K562 (cell line): ENCODE data around the gene UMODL1. TPM values are rescaled to one million over a fixed set of nuclear protein-coding genes. Genes with fewer than 3 reads are reported as not detected.

ENCODE experiments used
- ATAC-seq: fragments of 200-7000 bp; cut with Tn5 transposase; 3 replicates; pipeline ENCODE4 v1.9.1; 2020; ENCODE audit warnings: moderate library complexity
- BruUV-seq: library from RNA; stranded (reverse); fragments of 400-500 nt; replicated peaks from 2 replicates; lab custom pipeline; 2021; lab: Mats Ljungman, UMichigan
- CTCF ChIA-PET: fragments of 300-600 bp; formaldehyde crosslinking; extraction: SDS; loops from one replicate; lab custom pipeline; 2021; ENCODE audit warnings: low intra/inter-chr PET ratio; lab: Yijun Ruan, JAX
- POLR2A ChIA-PET: fragments of 300-600, 350-650 bp; sonication (Branson Sonifier 250); formaldehyde crosslinking; extraction: SDS; loops from one replicate; lab custom pipeline; 2021; ENCODE audit warnings: antibody characterized with exemption, inconsistent platforms; lab: Yijun Ruan, JAX
- DNase-seq, 4 experiments: peaks; one replicate each; pipeline versions ENCODE4 v3.0.0 to v3.0.0-alpha.2; 2011 to 2018; ENCODE audit warnings: low spot score in 3 of 4, mixed read lengths in 3 of 4; ENCODE audit errors: extremely low read depth in 1 of 4
- FAIRE-seq: peaks from 2 replicates; lab custom pipeline; 2011; peaks lifted over from hg19 to GRCh38; lab: Jason Lieb, UNC
- H2AFZ ChIP-seq: 2 replicates; pipeline ENCODE4 v1.6.0; 2011; ENCODE audit warnings: low read depth, low read length, control low read depth, inconsistent platforms
- H3K27ac ChIP-seq: fragments of 200-600 bp; 3 replicates; pipeline ENCODE4 v1.8.0; 2011; ENCODE audit warnings: low read depth, mild to moderate bottlenecking, control low read depth, inconsistent platforms, low read length, moderate library complexity, mixed read lengths; ENCODE audit errors: extremely low read depth
- H3K27me3 ChIP-seq, 2 experiments: fragments of 300-600 bp in 1 of 2; 2 replicates in 1 of 2; 3 replicates in 1 of 2; pipeline versions ENCODE4 v1.6.0 to v1.8.0; 2011; ENCODE audit warnings: inconsistent platforms in 2 of 2, low read length in 2 of 2, mild to moderate bottlenecking in 1 of 2, mixed read lengths in 1 of 2, moderate library complexity in 1 of 2; ENCODE audit not compliant: control insufficient read depth in 2 of 2, insufficient read depth in 2 of 2
- H3K36me3 ChIP-seq: fragments of 300-600 bp; 3 replicates; pipeline ENCODE4 v1.8.0; 2011; ENCODE audit warnings: mild to moderate bottlenecking, low read length, inconsistent platforms; ENCODE audit not compliant: control insufficient read depth, insufficient read depth
- H3K4me1 ChIP-seq, 2 experiments: fragments of 200-600 bp in 1 of 2; replicated peaks in 1 of 2; 2 replicates in 1 of 2; 3 replicates in 1 of 2; pipeline versions ENCODE4 v1.5.1 to v1.8.0; 2011; ENCODE audit warnings: inconsistent platforms in 2 of 2, low read length in 2 of 2, mild to moderate bottlenecking in 1 of 2, mixed read lengths in 1 of 2, moderate library complexity in 1 of 2; ENCODE audit not compliant: control insufficient read depth in 2 of 2, insufficient read depth in 2 of 2
- H3K4me2 ChIP-seq: 2 replicates; pipeline ENCODE4 v1.6.1; 2011; ENCODE audit warnings: low read length, control low read depth, inconsistent platforms, mixed read lengths; ENCODE audit not compliant: insufficient read depth
- H3K4me3 ChIP-seq: fragments of 200-600 bp; sonication (generic), shearing (Covaris generic); 2 replicates; pipeline ENCODE4 v1.5.1; 2016; ENCODE audit warnings: control low read depth, inconsistent platforms
- H3K79me2 ChIP-seq: fragments of 200-600 bp; 3 replicates; pipeline ENCODE4 v1.8.0; 2011; ENCODE audit warnings: low read length, inconsistent platforms; ENCODE audit not compliant: control insufficient read depth, insufficient read depth
- H3K9ac ChIP-seq, 2 experiments: 2 replicates each; pipeline versions ENCODE4 v1.6.0 to v1.6.1; 2011; ENCODE audit warnings: low read depth in 2 of 2, low read length in 2 of 2, control low read depth in 1 of 2, inconsistent platforms in 1 of 2, mild to moderate bottlenecking in 1 of 2, mixed read lengths in 1 of 2; ENCODE audit not compliant: insufficient read depth in 1 of 2
- H3K9me1 ChIP-seq: one replicate; pipeline ENCODE4 v1.6.0; 2011; ENCODE audit warnings: inconsistent platforms, mild to moderate bottlenecking, low read length, moderate library complexity; ENCODE audit not compliant: control insufficient read depth, insufficient read depth
- H3K9me3 ChIP-seq: replicated peaks from 2 replicates; pipeline ENCODE4 v1.5.1; 2011; ENCODE audit warnings: low read depth, low read length, inconsistent platforms; ENCODE audit not compliant: control insufficient read depth, insufficient read depth
- H4K20me1 ChIP-seq: replicated peaks from 2 replicates; pipeline ENCODE4 v1.6.1; 2011; ENCODE audit warnings: low read length, inconsistent platforms, mixed read lengths; ENCODE audit not compliant: control insufficient read depth, insufficient read depth
- WGBS: fragments of 100-300 bp; shearing (Covaris generic); methylation state at CpG from one replicate; pipeline ENCODE4 v1.1.6; 2016; ENCODE audit warnings: low coverage, mixed read lengths; ENCODE audit not compliant: insufficient coverage; ENCODE audit errors: missing lambda C conversion rate; 5-methylcytosine and 5-hydroxymethylcytosine counted together
- in situ Hi-C: fragments of 300-500 bp; cut with MboI; formaldehyde crosslinking; loops from 4 replicates; pipeline ENCODE4 v1.15.0; 2018; ENCODE audit warnings: inconsistent platforms, mixed read lengths
- intact Hi-C: fragments of 100-400 bp; cut with micrococcal nuclease; formaldehyde crosslinking; loops from 2 replicates; pipeline ENCODE4 v1.14.2; 2022
- polyA plus RNA-seq, 8 experiments: library from polyadenylated mRNA; depleted of rRNA in 4 of 8; stranded (reverse) in 5 of 8; unstranded in 3 of 8; fragments of >200 nt; fragmentation: Nextera tagmentation in 2 of 8; fragmentation: Illumina TruSeq in 1 of 8; extraction: Ambion mirVana in 2 of 8; extraction: Trizol in 1 of 8; gene quantifications; 2 replicates each; pipeline versions ENCODE4 v1.2.1 to v1.2.3, GENCODE V29; 2011 to 2014; ENCODE audit warnings: inconsistent platforms in 1 of 8, missing spikeins in 1 of 8
- total RNA-seq, 7 experiments: library from RNA; depleted of rRNA in 6 of 7; stranded (reverse); fragments of >200 nt in 6 of 7; fragmentation: Illumina TruSeq in 2 of 7; extraction: Trizol in 2 of 7; gene quantifications; 2 replicates each; pipeline versions ENCODE4 v1.2.1 to v1.2.3, GENCODE V29; 2011 to 2021; ENCODE audit warnings: low replicate concordance in 1 of 7
- TF ChIP-seq, protein P1 (sequence below): fragments of 250-450 bp; sonication (Bioruptor Pico); IDR thresholded peaks from 2 replicates; pipeline ENCODE4 v1.4.0; 2020
- TF ChIP-seq, protein P2 (sequence below): fragments of 200-800 bp; sonication (Bioruptor generic); IDR thresholded peaks from 2 replicates; pipeline ENCODE4 v1.6.1; 2017; ENCODE audit warnings: missing genetic modification characterization, missing compliant biosample characterization

Gene UMODL1
- total and polyA plus RNA-seq, 9 of the 15 experiments (the other 6 are each of a cell fraction or from before 2014, with no cell fraction given) = not detected

DNA sequence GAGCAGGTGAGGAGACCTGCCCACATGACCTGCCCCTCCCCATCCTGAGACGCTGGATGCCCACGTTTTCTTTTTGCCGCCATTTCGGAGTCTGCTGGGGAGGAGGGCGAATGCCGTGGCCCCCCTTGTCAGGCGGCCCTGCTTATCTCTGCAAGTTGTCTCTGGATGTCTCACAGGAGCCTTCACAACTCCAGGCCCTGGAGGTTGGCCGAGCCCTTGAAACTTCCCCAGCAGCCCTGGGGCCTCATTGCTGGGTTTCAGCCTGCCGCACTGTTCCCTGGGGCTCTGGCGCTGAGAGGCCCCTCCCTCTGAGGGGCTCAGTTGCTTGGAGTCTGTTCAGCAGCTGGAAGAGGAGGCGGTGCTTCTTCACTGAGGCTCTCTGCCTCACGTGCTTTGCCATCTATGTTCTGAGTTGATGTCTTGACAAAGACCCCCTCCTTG, 31.2 kb upstream of the UMODL1 start:
- ChIA-PET CTCF (no interaction called here), POLR2A (interaction anchor here (0.6 to 1.1 kb wide), 4 partner anchors 12 to 373 kb away, joined by 3 to 6 read pairs (median 4); no protein-coding TSS in a partner anchor)
- Histone ChIP-seq H3K9ac (no peak overlapping the region), H3K27me3 (peaks cover 50 to 69% of the 10 kb centered on the region in 2 experiments), H3K4me2 (no peak overlapping the region), H3K4me3 (no peak overlapping the region), H3K9me1 (no peaks in the 10 kb centered on the region), H2AFZ (no peak overlapping the region), H3K79me2 (no peaks in the 10 kb centered on the region), H3K27ac (no peak overlapping the region), H3K4me1 (peaks cover 3 to 8% of the 10 kb centered on the region in 2 experiments; a peak in 2 of 5 replicates), H3K36me3 (no peaks in the 10 kb centered on the region), H4K20me1 (peaks cover 13% of the 10 kb centered on the region), H3K9me3 (0 out of 2 replicates have a peak, but pooled peaks cover 5% of the 10 kb centered on the region)
- intact Hi-C loops (no loop called here), in situ Hi-C loops (no loop called here)
- BruUV-seq = no TSS peak
- WGBS = 3% methylated on average over 12 of the region's 12 CpGs
- ATAC-seq (no peak; the same call in 2 of the 3 replicates), DNase-seq (no peak), FAIRE-seq (no peak)
- TF ChIP-seq, protein P1, sequence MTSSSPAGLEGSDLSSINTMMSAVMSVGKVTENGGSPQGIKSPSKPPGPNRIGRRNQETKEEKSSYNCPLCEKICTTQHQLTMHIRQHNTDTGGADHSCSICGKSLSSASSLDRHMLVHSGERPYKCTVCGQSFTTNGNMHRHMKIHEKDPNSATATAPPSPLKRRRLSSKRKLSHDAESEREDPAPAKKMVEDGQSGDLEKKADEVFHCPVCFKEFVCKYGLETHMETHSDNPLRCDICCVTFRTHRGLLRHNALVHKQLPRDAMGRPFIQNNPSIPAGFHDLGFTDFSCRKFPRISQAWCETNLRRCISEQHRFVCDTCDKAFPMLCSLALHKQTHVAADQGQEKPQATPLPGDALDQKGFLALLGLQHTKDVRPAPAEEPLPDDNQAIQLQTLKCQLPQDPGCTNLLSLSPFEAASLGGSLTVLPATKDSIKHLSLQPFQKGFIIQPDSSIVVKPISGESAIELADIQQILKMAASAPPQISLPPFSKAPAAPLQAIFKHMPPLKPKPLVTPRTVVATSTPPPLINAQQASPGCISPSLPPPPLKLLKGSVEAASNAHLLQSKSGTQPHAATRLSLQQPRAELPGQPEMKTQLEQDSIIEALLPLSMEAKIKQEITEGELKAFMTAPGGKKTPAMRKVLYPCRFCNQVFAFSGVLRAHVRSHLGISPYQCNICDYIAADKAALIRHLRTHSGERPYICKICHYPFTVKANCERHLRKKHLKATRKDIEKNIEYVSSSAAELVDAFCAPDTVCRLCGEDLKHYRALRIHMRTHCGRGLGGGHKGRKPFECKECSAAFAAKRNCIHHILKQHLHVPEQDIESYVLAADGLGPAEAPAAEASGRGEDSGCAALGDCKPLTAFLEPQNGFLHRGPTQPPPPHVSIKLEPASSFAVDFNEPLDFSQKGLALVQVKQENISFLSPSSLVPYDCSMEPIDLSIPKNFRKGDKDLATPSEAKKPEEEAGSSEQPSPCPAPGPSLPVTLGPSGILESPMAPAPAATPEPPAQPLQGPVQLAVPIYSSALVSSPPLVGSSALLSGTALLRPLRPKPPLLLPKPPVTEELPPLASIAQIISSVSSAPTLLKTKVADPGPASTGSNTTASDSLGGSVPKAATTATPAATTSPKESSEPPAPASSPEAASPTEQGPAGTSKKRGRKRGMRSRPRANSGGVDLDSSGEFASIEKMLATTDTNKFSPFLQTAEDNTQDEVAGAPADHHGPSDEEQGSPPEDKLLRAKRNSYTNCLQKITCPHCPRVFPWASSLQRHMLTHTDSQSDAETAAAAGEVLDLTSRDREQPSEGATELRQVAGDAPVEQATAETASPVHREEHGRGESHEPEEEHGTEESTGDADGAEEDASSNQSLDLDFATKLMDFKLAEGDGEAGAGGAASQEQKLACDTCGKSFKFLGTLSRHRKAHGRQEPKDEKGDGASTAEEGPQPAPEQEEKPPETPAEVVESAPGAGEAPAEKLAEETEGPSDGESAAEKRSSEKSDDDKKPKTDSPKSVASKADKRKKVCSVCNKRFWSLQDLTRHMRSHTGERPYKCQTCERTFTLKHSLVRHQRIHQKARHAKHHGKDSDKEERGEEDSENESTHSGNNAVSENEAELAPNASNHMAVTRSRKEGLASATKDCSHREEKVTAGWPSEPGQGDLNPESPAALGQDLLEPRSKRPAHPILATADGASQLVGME (CRISPR knock-in tag) = no peak
- TF ChIP-seq, protein P2, sequence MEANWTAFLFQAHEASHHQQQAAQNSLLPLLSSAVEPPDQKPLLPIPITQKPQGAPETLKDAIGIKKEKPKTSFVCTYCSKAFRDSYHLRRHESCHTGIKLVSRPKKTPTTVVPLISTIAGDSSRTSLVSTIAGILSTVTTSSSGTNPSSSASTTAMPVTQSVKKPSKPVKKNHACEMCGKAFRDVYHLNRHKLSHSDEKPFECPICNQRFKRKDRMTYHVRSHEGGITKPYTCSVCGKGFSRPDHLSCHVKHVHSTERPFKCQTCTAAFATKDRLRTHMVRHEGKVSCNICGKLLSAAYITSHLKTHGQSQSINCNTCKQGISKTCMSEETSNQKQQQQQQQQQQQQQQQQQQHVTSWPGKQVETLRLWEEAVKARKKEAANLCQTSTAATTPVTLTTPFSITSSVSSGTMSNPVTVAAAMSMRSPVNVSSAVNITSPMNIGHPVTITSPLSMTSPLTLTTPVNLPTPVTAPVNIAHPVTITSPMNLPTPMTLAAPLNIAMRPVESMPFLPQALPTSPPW = peak; percentile 35; the same call in 1 of the 2 replicates
